ENCODE data around the gene DARS1.

Gene DARS1

GRCh38 chr2:136023416-136023815 is 38.0 kb upstream of the DARS1 start:
- Histone ChIP-seq H3K9me3 (ENCODE audit: low read length) (no peaks in the 10 kb centered on the region), H3F3A (ENCODE audit: insufficient read depth, low read length) (no peaks in the 10 kb centered on the region), H3K9me2 (ENCODE audit: low read depth, low read length) (no peaks in the 10 kb centered on the region), H2AFZ (ENCODE audit: low read length) (no peak overlapping the region), H4K20me1 (ENCODE audit: insufficient read depth, low read length) (no peaks in the 10 kb centered on the region), H3K27ac (ENCODE audit: low read depth, low read length, poor library complexity, severe bottlenecking) (no peak overlapping the region), H3K4me1 (ENCODE audit: insufficient read depth, low read length, severe bottlenecking) (peaks cover 22% of the 10 kb centered on the region), H3K79me2 (ENCODE audit: insufficient read depth, low read length) (no peaks in the 10 kb centered on the region), H3K4me3 (ENCODE audit: low read depth, low read length, poor library complexity, severe bottlenecking) (no peak overlapping the region), H3K9ac (ENCODE audit: low read length) (no peak overlapping the region), H3K4me2 (ENCODE audit: low read length) (no peak overlapping the region), H3K27me3 (ENCODE audit: insufficient read depth, low read length) (no peaks in the 10 kb centered on the region), H3K36me3 (ENCODE audit: insufficient read depth, low read length) (no peaks in the 10 kb centered on the region)
- no peak for TF ChIP-seq EZH2 (IDR thresholded peaks at IDR 0.05; ENCODE audit: borderline replicate concordance, low read length)
- no peak for TF ChIP-seq CTCF (IDR thresholded peaks at IDR 0.05; ENCODE audit: low read length)

- H3K9me2 ChIP-seq (ENCODE audit: low read depth, low read length) = no peaks in the 10 kb centered on the region
- H4K20me1 ChIP-seq (ENCODE audit: insufficient read depth, low read length) = no peaks in the 10 kb centered on the region
- no peaks in the 10 kb centered on the region for H3K27me3 ChIP-seq (ENCODE audit: insufficient read depth, low read length)
- TF ChIP-seq CTCF (IDR thresholded peaks at IDR 0.05; ENCODE audit: low read length) (no peak), EZH2 (IDR thresholded peaks at IDR 0.05; ENCODE audit: borderline replicate concordance, low read length) (no peak)
- no peak overlapping the region for H3K4me3 ChIP-seq (ENCODE audit: low read depth, low read length, poor library complexity, severe bottlenecking)
- no peaks in the 10 kb centered on the region for H3K36me3 ChIP-seq (ENCODE audit: insufficient read depth, low read length)
- no peak overlapping the region for H3K27ac ChIP-seq (ENCODE audit: low read depth, low read length, poor library complexity, severe bottlenecking)
- no peaks in the 10 kb centered on the region for H3F3A ChIP-seq (ENCODE audit: insufficient read depth, low read length)
- no peaks in the 10 kb centered on the region for H3K9me3 ChIP-seq (ENCODE audit: low read length)
- no peak overlapping the region for H3K4me2 ChIP-seq (ENCODE audit: low read length)
- no peak overlapping the region for H2AFZ ChIP-seq (ENCODE audit: low read length)
- peaks cover 22% of the 10 kb centered on the region for H3K4me1 ChIP-seq (ENCODE audit: insufficient read depth, low read length, severe bottlenecking)
- H3K9ac ChIP-seq (ENCODE audit: low read length) = no peak overlapping the region
- no peaks in the 10 kb centered on the region for H3K79me2 ChIP-seq (ENCODE audit: insufficient read depth, low read length)
These were observed 37.1 kb upstream of the DARS1 start for GRCh38 chr2:136022396-136023146.

- Histone ChIP-seq H3F3A (ENCODE audit: insufficient read depth, low read length) (no peaks in the 10 kb centered on the region), H3K9me2 (ENCODE audit: low read depth, low read length) (no peaks in the 10 kb centered on the region), H3K9ac (ENCODE audit: low read length) (no peak overlapping the region), H3K36me3 (ENCODE audit: insufficient read depth, low read length) (no peaks in the 10 kb centered on the region), H2AFZ (ENCODE audit: low read length) (no peak overlapping the region), H3K27ac (ENCODE audit: low read depth, low read length, poor library complexity, severe bottlenecking) (no peak overlapping the region), H4K20me1 (ENCODE audit: insufficient read depth, low read length) (no peaks in the 10 kb centered on the region), H3K79me2 (ENCODE audit: insufficient read depth, low read length) (no peaks in the 10 kb centered on the region), H3K27me3 (ENCODE audit: insufficient read depth, low read length) (no peaks in the 10 kb centered on the region), H3K9me3 (ENCODE audit: low read length) (no peaks in the 10 kb centered on the region), H3K4me1 (ENCODE audit: insufficient read depth, low read length, severe bottlenecking) (peaks cover 22% of the 10 kb centered on the region), H3K4me3 (ENCODE audit: low read depth, low read length, poor library complexity, severe bottlenecking) (no peak overlapping the region), H3K4me2 (ENCODE audit: low read length) (no peak overlapping the region)
- no peak for TF ChIP-seq EZH2 (IDR thresholded peaks at IDR 0.05; ENCODE audit: borderline replicate concordance, low read length)
- TF ChIP-seq CTCF (IDR thresholded peaks at IDR 0.05; ENCODE audit: low read length) = no peak
These were observed 36.5 kb upstream of the DARS1 start for GRCh38 chr2:136021976-136022375.
